WTC11 (cell line): ENCODE results near the gene TET3. TPM values are rescaled to one million over a fixed set of nuclear protein-coding genes. Genes with fewer than 3 reads are reported as not detected.
A peak's percentile ranks its signal among the peaks of the same experiment; 100 is the strongest.

Experiments used
- ATAC-seq: fragments of 200-7000 bp; cut with Tn5 transposase; 2 replicates; pipeline ENCODE4 v1.10.0; 2021; ENCODE audit warnings: mild to moderate bottlenecking, moderate library complexity
- CTCF ChIA-PET: fragments of 300-600 bp; sonication (Branson Sonifier 250); formaldehyde crosslinking; loops from one replicate; lab custom pipeline; 2021; ENCODE audit warnings: antibody characterized with exemption; lab: Charles Lee
- POLR2A ChIA-PET: fragments of 350-600 bp; sonication (Branson Sonifier 250); formaldehyde crosslinking; loops from one replicate; lab custom pipeline; 2021; ENCODE audit warnings: antibody characterized with exemption; lab: Charles Lee
- DNase-seq: peaks from one replicate; pipeline ENCODE4 v3.0.0; 2021; ENCODE audit warnings: low spot score
- H3K27ac Mint-ChIP-seq: 2 replicates; pipeline ENCODE4 v1.8.0; 2021; ENCODE audit warnings: mixed read lengths
- H3K27me3 Mint-ChIP-seq: 2 replicates; pipeline ENCODE4 v1.8.0; 2021; ENCODE audit warnings: low read depth, mild to moderate bottlenecking, moderate library complexity, mixed read lengths
- H3K36me3 Mint-ChIP-seq: 2 replicates; pipeline ENCODE4 v1.8.0; 2021; ENCODE audit warnings: mixed read lengths
- H3K4me1 Mint-ChIP-seq: 2 replicates; pipeline ENCODE4 v1.8.0; 2022; ENCODE audit warnings: mixed read lengths
- H3K4me3 Mint-ChIP-seq: 2 replicates; pipeline ENCODE4 v1.8.0; 2021; ENCODE audit warnings: mild to moderate bottlenecking, moderate library complexity, mixed read lengths
- H3K9me3 Mint-ChIP-seq: 2 replicates; pipeline ENCODE4 v1.8.0; 2021; ENCODE audit warnings: mixed read lengths
- E2F5 ChIP-seq: sonication (generic); formaldehyde crosslinking; IDR thresholded peaks from 2 replicates; pipeline ENCODE4 v1.8.1; 2022; ENCODE audit warnings: mild to moderate bottlenecking, moderate library complexity, missing genetic modification reagents
- ELF4 ChIP-seq: sonication (generic); formaldehyde crosslinking; IDR thresholded peaks from 2 replicates; pipeline ENCODE4 v1.8.1; 2022; ENCODE audit warnings: low read depth, mild to moderate bottlenecking, moderate library complexity, missing genetic modification reagents
- ESRRA ChIP-seq: sonication (generic); formaldehyde crosslinking; IDR thresholded peaks from 2 replicates; pipeline ENCODE4 v1.8.1; 2022; ENCODE audit warnings: mild to moderate bottlenecking, missing genetic modification reagents, borderline replicate concordance
- ETV6 ChIP-seq: sonication (generic); formaldehyde crosslinking; IDR thresholded peaks from 2 replicates; pipeline ENCODE4 v1.8.1; 2022; ENCODE audit warnings: mild to moderate bottlenecking, missing genetic modification reagents
- GTF2I ChIP-seq: fragments of 250-450 bp; sonication (Bioruptor Pico); conservative IDR thresholded peaks from 2 replicates; pipeline ENCODE4 v1.4.0; 2021; ENCODE audit warnings: mild to moderate bottlenecking
- HMGA2 ChIP-seq: fragments of 250-450 bp; sonication (Bioruptor Pico); IDR thresholded peaks from 2 replicates; pipeline ENCODE4 v1.4.0; 2021; ENCODE audit warnings: mild to moderate bottlenecking, moderate library complexity
- JAZF1 ChIP-seq: fragments of 250-450 bp; sonication (Bioruptor Pico); IDR thresholded peaks from 2 replicates; pipeline ENCODE4 v1.9.0; 2021; ENCODE audit warnings: moderate library complexity, mild to moderate bottlenecking, inconsistent platforms
- KAT7 ChIP-seq: sonication (generic); formaldehyde crosslinking; IDR thresholded peaks from 2 replicates; pipeline ENCODE4 v1.8.1; 2023; ENCODE audit warnings: missing genetic modification reagents, mild to moderate bottlenecking, borderline replicate concordance
- MYBL2 ChIP-seq: sonication (generic); formaldehyde crosslinking; IDR thresholded peaks from 2 replicates; pipeline ENCODE4 v1.8.1; 2023; ENCODE audit warnings: mild to moderate bottlenecking, moderate library complexity, missing genetic modification reagents
- NFE2L1 ChIP-seq: sonication (generic); formaldehyde crosslinking; IDR thresholded peaks from 2 replicates; pipeline ENCODE4 v1.8.1; 2023; ENCODE audit warnings: missing genetic modification reagents
- OVOL2 ChIP-seq: fragments of 250-450 bp; sonication (Bioruptor Pico); IDR thresholded peaks from 2 replicates; pipeline ENCODE4 v1.9.0; 2021; ENCODE audit warnings: mild to moderate bottlenecking, borderline replicate concordance
- PRRX2 ChIP-seq: fragments of 250-450 bp; sonication (Bioruptor Pico); IDR thresholded peaks from 2 replicates; pipeline ENCODE4 v1.8.0; 2021; ENCODE audit warnings: mild to moderate bottlenecking
- TCF7 ChIP-seq: sonication (generic); formaldehyde crosslinking; IDR thresholded peaks from 2 replicates; pipeline ENCODE4 v1.8.0; 2022; ENCODE audit warnings: mild to moderate bottlenecking, low read depth, missing genetic modification reagents, moderate library complexity
- TP53 ChIP-seq: sonication (generic); formaldehyde crosslinking; IDR thresholded peaks from 2 replicates; pipeline ENCODE4 v1.8.1; 2023; ENCODE audit warnings: mild to moderate bottlenecking, missing genetic modification reagents
- ZNF219 ChIP-seq: sonication (generic); formaldehyde crosslinking; IDR thresholded peaks from 2 replicates; pipeline ENCODE4 v1.8.0; 2023; ENCODE audit warnings: missing genetic modification reagents, mild to moderate bottlenecking, borderline replicate concordance
- ZNF263 ChIP-seq: sonication (generic); formaldehyde crosslinking; IDR thresholded peaks from 2 replicates; pipeline ENCODE4 v1.8.1; 2022; ENCODE audit warnings: low read depth, mild to moderate bottlenecking, moderate library complexity, missing genetic modification reagents
- ZNF425 ChIP-seq: fragments of 250-450 bp; sonication (Bioruptor Pico); conservative IDR thresholded peaks from 2 replicates; pipeline ENCODE4 v1.9.0; 2021; ENCODE audit warnings: mild to moderate bottlenecking
- ZNF671 ChIP-seq: fragments of 250-450 bp; sonication (Bioruptor Pico); IDR thresholded peaks from 2 replicates; pipeline ENCODE4 v1.8.0; 2021; ENCODE audit warnings: mild to moderate bottlenecking
- total RNA-seq: library from RNA; stranded (reverse); gene quantifications from 3 replicates; pipeline ENCODE4 v1.2.3, GENCODE V29; 2021
- TF ChIP-seq, protein P1 (sequence below): sonication (generic); formaldehyde crosslinking; IDR thresholded peaks from 2 replicates; pipeline ENCODE4 v1.8.0; 2023; ENCODE audit warnings: missing genetic modification reagents
- TF ChIP-seq, protein P2 (sequence below): sonication (generic); formaldehyde crosslinking; IDR thresholded peaks from 2 replicates; pipeline ENCODE4 v1.8.0; 2022; ENCODE audit warnings: mild to moderate bottlenecking, missing genetic modification reagents
- TF ChIP-seq, protein P3 (sequence below): sonication (generic); formaldehyde crosslinking; IDR thresholded peaks from 2 replicates; pipeline ENCODE4 v1.8.1; 2022; ENCODE audit warnings: low read depth, mild to moderate bottlenecking, moderate library complexity, missing genetic modification reagents, borderline replicate concordance

TET3 gene
- total RNA-seq, 1 experiment from 2014 or later, result 19.3 TPM

DNA sequence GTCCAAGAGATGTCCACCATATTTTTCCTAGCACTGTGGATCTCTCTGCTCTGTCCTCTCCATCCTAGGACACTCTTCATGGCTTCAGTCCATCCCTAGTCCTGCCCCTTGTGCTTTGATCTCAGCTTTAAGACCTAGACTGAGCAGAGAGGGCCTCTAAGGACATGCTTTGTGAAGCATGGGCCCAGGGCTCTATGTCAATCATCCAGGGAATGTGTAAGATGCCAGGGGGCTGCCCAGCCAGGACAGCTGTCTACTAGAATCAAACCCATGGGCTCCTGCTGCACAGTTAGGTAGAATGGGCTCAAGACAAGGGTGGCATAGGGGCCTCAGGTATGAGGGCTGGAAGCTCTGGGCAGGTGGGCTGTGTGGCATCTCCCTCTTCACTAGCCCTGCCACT is 24.9 kb downstream of the TET3 start (continued):
- TF ChIP-seq OVOL2, result no peak
- no peak for TF ChIP-seq JAZF1 (CRISPR knock-in tag)
- no peak for TF ChIP-seq MYBL2 (CRISPR knock-in tag)
- TF ChIP-seq ZNF671 (CRISPR knock-in tag), result no peak
- TF ChIP-seq E2F5 (CRISPR knock-in tag), result no peak
- no peak for TF ChIP-seq ESRRA (CRISPR knock-in tag)
- TF ChIP-seq, all 79 proteins: peak for 0

- Mint-ChIP-seq H3K4me3 (no peak overlapping the region), H3K4me1 (peaks cover 53% of the 10 kb centered on the region), H3K27ac (peak overlapping the region; percentile 21; the same call in 1 of the 2 replicates)
- CTCF ChIA-PET, result interaction anchor here (1.3 to 2.5 kb wide), 2 partner anchors 16 to 110 kb away, joined by 3 to 7 read pairs; no protein-coding TSS in a partner anchor
- ATAC-seq, result no peak
- TF ChIP-seq PRRX2 (CRISPR knock-in tag) (no peak), ZNF263 (CRISPR knock-in tag) (no peak), GTF2I (CRISPR knock-in tag) (no peak), KAT7 (CRISPR knock-in tag) (no peak), ETV6 (CRISPR knock-in tag) (no peak), MYBL2 (CRISPR knock-in tag) (no peak), HMGA2 (no peak), ESRRA (CRISPR knock-in tag) (no peak), E2F5 (CRISPR knock-in tag) (no peak), ZNF425 (CRISPR knock-in tag) (no peak), ZNF219 (CRISPR knock-in tag) (no peak), ELF4 (no peak), TP53 (CRISPR knock-in tag) (no peak), NFE2L1 (CRISPR knock-in tag) (no peak), TCF7 (CRISPR knock-in tag) (no peak)
- TF ChIP-seq, protein P1, sequence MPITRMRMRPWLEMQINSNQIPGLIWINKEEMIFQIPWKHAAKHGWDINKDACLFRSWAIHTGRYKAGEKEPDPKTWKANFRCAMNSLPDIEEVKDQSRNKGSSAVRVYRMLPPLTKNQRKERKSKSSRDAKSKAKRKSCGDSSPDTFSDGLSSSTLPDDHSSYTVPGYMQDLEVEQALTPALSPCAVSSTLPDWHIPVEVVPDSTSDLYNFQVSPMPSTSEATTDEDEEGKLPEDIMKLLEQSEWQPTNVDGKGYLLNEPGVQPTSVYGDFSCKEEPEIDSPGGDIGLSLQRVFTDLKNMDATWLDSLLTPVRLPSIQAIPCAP (CRISPR knock-in tag), result no peak
- TF ChIP-seq, protein P2, sequence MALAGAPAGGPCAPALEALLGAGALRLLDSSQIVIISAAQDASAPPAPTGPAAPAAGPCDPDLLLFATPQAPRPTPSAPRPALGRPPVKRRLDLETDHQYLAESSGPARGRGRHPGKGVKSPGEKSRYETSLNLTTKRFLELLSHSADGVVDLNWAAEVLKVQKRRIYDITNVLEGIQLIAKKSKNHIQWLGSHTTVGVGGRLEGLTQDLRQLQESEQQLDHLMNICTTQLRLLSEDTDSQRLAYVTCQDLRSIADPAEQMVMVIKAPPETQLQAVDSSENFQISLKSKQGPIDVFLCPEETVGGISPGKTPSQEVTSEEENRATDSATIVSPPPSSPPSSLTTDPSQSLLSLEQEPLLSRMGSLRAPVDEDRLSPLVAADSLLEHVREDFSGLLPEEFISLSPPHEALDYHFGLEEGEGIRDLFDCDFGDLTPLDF (CRISPR knock-in tag), result no peak
- TF ChIP-seq, protein P3, sequence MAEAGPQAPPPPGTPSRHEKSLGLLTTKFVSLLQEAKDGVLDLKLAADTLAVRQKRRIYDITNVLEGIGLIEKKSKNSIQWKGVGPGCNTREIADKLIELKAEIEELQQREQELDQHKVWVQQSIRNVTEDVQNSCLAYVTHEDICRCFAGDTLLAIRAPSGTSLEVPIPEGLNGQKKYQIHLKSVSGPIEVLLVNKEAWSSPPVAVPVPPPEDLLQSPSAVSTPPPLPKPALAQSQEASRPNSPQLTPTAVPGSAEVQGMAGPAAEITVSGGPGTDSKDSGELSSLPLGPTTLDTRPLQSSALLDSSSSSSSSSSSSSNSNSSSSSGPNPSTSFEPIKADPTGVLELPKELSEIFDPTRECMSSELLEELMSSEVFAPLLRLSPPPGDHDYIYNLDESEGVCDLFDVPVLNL (CRISPR knock-in tag), result no peak
- TF ChIP-seq, all 79 proteins: peak for 0
- Mint-ChIP-seq H3K9me3 (no peaks in the 10 kb centered on the region), H3K27me3 (no peaks in the 10 kb centered on the region), H3K36me3 (no peaks in the 10 kb centered on the region)
- POLR2A ChIA-PET, result no interaction called here
- no peak for DNase-seq
These were observed 25.4 kb downstream of the TET3 start for GRCh38 chr2:74010087-74010541.
